ENCODE results near the gene MAPK9.
"Not testable (repeated sequence)": the region's sequence is repeated elsewhere in the genome, so short reads cannot be mapped to it uniquely, and the experiment has no call there.

MAPK9 gene

DNA sequence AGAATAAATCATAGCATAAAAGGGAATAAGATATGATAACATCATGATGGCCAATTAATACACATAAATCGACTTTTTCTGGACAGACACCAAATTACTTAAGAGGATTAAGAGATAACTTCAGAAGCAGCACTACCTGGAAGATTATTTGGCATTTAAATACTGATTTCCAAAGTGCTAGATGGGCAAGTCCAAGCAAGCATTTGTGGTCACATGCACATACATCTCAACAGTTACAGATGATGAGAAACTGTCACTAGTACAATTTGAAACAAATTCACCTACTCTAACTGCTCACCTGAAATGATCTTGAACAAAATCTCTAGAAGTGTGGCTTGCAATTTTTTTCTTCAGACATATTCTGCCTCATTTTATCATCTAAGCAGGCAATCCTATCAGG, 56.0 kb downstream of the MAPK9 start:
- DNase-seq = no peak

DNA sequence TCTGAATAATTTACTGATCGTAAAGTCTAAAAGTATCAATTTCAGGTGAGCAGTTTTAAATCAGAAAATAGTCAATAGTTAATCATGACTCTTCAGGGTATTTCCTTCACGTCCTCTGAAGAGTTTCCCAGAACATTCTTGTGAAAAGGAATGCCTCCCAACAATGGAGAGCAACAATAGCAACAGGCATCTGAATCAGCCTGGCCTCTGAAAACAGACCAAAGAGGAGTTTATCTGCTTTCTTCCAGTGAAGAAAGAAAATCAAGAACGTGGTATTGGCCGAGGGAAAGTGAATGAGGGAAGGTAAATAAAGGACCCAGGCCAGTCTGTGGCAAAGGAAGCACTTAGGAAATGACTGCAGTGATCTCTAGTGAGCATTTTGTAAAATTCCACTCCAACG, 56.8 kb downstream of the MAPK9 start:
- DNase-seq = no peak

DNA sequence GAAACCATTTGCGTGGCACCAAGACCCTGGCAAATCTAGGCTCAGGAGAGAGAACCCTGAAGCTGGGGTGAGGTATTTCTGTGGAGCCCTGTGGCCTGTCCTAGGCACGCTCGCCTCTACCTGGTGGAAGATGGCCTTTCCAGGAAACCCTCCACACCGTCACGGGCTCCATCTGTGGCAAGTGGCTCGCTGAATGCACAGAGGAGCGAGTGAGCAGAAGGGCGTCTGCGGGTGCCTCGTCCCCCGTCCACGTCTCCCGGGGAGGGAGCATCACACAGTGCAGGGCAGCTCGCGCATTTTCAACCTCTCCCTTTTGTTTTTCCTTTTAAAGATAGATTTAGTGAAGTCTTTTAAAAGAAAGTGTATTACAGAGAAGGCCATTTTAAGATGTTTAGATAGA, 57.6 kb downstream of the MAPK9 start:
- no peak for DNase-seq

DNA sequence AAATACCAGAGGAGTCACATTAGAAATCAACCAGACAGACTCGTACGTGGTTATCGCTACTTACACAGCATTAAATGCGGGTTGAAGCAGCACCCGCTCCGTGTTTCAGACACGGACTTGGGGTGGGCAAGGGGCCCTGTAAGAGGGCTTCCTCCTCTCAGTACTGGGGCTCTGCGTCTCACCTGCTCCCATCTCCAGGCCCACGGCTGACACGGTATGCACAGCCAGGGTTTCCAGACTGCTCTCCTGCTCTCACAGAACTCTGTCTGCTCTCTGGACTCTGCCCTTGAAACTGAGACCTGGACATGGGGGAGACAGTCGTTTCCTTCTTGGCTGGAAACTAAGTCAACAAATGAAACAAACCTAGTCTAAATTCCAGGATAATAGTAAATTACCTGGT, 58.2 kb downstream of the MAPK9 start:
- no peak for DNase-seq

DNA sequence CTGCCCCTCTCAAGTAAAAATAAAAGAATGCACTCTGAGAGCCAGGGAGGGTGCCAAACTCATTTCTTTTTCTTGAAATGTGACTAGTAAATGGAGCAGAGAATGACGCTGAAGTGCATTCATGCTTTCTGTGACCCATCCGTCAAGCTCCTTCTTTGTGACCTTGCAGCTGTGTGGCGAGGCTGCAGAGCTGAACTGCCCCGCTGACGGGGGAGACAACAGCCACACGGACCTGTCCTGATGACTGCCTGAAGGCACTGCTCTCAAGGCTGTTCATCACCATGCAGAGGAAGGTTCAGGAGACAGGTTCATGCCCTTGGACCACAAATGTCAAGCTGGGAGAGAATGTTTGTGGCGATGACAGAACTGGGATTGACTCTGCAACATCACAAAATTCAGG, 61.9 kb downstream of the MAPK9 start:
- DNase-seq = no peak

DNA sequence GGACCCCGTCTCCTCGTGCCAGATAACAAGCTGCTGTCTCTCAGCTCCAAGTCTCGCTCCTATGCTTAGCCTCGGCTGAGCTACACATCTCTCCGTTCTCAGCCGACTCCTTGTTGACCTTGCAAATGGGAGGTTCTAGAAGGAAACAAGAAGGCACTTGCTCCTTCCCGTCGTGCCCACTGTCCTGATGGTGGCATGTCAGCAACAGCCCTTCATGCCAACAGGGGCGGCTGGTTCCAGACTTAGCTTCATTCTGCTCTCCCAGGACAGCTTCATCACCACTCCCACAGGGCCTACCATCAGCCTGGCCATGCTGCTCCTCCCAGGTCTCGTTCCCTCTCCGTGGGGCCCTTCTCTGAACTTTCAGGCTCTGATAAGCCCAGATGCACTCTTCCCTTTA, 69.8 kb downstream of the MAPK9 start:
- DNase-seq = no peak

DNA sequence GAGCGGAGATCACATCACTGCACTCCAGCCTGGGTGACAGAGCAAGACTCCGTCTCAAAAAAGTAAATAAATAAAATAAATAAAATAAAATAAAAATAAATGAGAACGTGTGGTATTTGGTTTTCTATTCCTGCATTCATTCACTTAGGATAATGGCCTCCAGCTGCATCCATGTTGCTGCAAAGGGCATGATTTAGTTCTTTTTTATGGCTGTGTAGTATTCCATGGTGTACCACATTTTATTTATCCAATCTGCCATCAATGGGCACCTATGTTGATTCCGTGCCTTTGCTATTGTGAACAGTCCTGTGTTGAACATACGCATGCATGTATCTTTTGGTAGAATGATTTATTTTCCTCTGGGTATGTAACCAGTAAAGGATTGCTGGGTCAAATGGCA, 74.1 kb downstream of the MAPK9 start:
- no peak for DNase-seq

DNA sequence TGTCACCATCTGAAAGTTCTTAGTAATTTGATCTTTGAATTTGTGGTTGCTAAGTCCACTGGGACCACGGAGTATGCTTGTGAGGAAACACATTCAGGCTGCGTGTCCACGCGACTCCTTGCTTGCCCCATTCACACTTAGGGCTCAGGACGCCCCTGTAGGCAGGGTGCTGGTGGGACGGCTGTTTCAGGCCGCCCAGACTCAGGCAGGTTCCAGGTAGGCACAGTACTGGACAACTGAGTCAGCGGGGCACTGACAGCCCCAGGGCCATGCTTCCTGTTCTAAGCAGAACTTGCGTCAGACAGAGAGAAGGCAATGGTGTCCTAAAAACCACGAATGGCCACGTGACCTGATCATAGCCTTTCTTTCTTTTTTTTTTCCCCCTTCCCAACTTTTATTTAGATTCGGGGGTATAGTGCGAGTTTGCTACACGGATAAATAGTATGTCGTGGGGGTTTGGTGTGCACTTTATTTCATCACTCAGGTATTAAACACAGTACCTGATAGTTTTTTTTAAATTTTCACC, 75.2 kb downstream of the MAPK9 start:
- no peak for DNase-seq

DNA sequence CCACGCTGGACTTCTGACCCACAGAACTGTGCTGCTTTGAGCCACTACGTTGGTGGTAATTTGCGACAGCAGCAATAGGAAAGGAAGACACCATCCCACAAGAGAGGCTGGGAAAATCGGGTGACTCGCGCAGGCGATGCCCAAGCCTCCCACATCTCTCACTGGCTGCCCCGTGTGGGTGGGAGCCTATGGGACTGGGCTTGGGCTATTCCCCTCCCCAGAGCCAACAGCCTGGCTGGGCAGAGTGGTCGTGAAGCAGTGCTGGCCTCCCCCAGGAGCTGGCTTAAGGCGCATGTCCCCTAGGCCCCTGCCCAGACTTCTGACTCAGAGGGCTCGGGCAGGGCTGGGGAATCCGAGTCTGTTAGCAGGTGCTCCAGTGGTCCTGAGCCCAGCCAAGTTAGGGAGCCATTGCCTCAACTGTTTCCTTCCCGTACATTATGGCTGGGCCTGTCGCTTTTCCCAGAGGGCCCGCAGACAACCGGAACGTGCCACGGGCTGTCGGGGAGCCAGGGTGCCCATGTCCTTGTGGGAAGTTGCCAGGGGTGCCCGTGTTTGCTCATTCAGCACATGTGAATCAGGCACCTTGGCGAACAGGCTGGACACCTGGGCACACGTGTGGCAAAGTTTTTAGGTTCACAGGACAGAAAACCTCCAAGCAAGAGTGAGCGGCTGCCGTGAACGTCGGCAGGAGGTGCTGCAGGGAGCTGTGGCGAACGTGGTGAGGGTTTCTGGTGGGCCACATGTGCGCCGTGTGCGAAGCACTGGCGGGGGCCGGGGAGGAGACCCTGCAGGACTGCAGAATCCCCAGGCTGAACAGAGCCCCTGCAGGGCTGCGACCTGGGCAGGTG, 75.9 kb downstream of the MAPK9 start:
- no peak for DNase-seq

DNA sequence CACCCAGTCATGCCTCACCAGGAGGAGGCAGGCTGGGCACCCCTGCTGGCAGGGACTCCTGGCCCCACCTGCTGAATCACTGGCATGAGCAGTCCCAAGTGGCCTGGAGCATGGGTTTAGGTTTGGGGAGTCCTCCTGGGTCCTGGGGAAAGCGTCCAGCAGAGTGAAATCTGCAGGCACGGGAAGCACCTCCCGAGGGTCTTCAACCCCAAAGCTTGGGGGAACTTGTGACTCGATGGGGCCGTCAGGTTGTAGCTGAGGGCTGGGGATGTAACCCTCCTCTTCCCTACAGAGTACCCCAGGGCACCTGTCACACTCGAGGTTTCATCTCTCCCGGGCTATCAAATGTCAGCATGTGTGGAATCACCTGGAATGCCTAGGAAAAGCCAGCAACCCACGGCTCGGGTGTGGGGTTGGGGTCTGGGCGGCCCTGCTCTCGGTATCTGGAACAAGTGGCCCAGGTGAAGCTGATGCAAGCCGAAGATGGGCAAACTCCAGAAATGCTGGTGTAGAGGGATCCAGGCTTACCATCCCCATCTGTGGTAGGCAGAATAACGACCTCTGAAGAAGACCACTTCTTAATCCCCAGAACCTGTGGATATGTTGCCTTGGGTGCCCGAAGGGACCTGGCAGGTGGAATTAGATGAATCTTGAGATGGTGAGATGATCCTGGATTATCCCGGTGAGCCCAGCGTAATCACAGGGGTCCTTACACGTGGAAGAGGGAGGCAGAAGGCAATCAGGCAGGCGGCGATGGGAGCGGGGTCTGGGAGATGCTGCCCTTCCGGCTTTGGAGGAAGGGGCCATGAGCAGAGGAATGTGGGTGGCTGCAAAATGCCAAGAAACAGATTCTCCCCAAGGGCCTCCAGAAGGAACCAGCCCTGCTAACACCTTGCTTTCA, 76.8 kb downstream of the MAPK9 start:
- no peak for DNase-seq

DNA sequence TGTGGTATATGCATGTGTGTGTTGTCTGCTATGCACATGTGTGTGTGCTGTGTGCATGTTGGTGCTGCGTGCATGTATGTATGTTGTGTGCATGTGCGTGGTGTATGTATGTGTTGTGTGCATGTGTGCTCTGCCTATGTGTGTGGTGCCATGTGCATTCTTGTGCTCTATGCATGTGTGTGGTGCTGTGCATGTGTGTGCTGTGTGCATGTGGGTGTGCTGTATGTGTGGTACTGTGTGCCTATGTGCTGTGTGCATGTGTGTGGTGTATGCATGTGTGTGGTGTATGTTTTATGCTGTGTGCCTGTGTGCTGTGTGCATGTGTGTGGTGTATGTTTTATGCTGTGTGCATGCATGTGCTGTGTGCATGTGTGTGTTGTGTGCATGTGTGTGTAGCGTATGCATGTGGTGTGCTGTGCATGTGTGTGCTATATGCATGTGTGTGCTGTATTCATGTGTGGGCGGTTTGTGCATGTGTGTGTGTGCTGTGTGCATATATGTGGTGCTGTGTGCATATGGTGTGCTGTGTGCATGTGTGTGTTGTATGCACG, 78.2 kb downstream of the MAPK9 start:
- DNase-seq = no peak

DNA sequence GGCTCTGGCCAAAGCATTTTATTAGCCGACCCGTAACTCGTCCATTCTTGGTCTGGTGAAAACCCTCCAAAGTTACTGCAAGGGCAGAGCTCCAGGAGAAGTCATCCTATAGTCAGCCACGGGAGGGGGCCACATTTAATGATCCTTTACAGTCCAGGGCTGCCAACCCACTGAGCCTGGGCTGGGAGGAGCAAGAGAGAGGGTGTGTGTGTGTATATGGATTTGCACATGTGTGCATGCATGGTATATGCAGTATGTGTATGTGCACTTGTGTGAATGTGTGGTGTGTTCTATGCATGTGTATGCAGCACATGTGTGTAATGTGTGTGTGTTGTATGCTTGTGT, 78.7 kb downstream of the MAPK9 start:
- no peak for DNase-seq

DNA sequence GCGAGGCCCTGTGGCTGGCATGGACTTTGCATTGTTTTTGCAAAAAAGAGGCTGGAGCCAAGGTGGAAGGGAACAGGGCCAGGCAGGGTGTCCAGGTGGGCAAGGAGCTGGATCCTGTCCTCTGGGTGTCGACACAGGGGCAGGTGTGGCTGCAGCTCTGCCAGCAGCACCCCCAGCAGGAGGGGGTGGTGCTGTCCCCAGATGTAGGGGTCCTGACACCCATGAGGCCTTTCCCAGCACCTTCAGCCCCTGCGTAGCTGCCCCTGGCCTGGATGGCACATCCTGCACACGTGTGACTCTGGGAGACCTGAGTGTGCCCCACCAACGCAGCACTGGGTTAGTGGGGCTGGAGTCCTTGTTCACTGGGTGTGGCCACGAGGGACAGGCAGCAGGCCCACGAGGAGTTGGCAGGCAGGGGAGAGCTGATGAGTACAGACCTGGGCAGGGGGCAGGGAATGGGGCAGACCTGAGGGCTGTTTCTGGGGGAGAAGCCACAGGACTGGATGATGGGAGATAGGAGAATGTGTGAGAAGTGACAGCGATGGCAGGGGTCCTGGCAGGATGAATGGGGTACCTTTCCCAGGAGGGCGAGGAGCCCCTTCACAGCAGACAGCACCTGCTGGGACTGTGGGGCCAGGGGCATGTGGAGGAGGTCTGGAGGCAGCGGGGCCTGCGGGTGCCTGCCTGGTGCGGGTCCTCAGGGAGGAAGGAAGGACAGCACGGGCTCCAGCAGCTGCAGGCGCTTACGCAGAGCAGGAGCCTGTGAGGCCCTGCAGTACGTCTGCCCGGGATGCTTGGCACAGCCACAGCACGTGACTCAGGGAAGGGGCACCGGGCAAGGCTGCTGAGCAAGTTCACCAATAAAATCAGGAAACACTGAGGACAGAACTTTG, 79.3 kb downstream of the MAPK9 start:
- peak in 6 of 58 donors; percentile 12 to 33 (median 24) for DNase-seq

DNA sequence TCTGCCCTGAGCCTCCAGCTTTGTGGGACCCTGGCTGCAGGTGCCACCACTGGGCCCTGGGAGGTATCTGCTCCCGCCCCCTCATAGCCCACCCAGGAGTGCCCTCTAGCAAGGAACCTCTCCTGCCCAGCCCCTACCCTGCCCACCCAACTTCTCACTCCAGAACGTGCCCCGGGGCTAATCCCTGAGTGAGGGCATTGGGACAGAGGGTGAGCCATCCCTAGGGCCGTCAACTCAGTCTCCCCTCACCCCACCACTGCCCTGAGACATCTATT, 80.2 kb downstream of the MAPK9 start:
- DNase-seq = no peak

DNA sequence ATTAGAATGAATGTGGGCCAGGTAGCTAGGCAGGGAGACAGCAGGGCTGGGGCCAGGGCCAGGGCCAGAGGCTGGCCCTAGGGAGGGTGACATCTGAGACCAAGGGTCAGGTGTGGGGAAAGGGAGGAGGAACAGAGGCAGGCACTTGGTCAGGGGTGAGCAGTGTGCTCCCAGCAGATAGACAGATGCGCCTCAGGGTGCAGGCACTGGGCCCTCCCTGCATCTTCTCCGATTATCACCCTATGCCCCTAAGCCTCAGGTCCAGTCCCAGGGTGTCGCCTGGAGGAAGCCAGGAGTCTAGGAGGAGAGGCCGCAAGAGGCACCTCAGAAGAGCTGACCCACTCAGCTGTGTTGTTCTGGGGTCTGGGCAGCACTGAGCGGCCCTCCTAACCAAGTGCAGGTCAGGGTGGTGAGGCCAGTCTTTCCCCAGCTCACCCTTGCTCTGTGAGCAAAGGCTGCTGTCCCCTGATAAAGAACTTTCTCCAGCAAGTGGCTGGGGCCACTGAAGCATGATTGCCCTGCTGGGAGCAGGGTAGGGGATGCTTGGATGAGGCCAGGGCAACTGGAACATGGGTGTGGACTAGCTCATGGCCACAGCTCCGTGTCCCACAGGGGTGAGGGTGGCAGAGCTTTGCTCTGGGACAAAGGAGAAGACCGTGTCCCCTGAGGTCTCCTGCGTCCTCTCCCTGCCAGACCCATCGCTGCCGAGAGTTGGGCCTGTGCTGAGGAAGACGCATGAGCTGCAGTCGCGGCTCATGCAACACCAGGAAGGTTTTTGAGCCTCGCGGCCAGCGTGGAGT, 80.7 kb downstream of the MAPK9 start:
- DNase-seq = no peak

DNA sequence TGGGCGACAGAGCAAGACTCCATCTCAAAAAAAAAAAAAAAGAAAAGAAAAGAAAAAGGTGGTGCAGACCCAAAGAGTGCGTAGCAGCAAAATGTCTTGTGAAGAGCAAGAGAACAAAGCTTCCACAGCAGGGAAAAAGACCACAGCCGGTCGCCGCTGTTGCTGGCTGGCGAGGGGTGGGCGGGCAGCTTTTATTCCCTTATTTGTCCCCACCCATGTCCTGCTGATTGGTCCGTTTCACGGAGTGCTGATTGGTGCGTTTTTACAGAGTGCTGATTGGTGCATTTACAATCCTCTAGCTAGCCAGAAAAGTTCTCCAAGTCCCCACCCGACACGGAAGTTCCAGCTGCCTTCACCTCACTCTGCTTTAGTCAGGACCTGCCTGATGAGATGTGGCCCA, 81.8 kb downstream of the MAPK9 start:
- DNase-seq = not testable (repeated sequence)

DNA sequence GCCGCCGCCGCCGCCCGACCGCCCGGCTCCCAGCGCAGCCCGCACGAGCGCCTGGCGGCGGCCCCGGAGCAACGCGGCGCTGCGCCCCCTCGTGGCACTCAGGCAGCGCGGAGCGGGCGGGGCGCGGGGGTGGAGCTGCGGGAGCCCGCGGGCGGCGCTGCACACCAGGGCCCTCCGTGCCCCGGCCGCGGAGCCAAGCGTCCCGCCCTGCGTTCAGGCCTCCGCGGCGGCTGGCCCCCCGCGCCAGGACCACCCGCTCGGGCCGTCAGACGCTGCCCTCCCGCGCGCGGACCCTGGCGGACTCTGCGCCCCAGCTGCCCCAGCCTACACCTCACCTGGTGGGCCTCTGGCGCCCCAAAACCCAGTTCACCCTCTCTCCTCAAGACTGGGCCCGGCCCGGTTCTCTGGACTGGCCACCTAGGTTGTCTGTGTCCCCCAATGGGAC, 82.7 kb downstream of the MAPK9 start, which contains the start of gene RASGEF1C:
TSS of gene RASGEF1C (minus strand) at position 75 of the 445 bp plus-strand sequence. CDS start 71,159 bp downstream, outside the sequence.
- DNase-seq = peak in 35 of 58 donors; percentile 22 to 70 (median 46)

DNA sequence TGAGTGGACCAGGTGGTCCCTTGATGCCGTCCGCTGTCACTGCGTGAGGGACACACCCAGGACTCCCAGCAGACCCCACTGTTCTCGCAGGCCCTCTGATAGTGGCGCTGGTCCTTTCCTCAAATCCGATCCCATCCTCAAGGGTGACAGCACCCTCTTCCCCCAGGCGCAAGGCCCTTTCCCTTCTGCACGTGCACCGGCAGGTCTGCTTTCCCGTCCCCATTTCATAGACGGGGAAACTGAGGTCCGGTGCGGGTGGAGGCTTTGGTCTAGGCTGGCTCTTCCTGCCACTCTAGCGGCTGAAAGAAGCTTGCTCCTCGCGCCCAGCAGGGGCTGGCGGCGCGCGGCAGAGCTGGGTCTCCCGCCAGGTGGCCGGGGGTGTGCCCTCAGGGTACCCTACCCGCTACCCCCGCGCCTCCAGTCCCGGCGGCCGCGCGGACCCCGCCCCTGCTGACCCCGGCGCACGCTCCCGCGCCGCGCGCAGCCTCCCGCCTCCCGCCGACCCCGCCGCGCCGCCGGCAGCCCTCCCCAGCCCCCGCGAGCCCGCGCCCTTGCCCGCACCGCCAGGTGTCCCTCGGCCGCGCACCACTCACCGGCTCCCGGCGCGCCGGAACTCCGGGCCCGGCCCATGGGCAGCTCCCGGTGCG, 83.3 kb downstream of the MAPK9 start:
- DNase-seq = peak in 6 of 58 donors; percentile 37 to 64 (median 54)

DNA sequence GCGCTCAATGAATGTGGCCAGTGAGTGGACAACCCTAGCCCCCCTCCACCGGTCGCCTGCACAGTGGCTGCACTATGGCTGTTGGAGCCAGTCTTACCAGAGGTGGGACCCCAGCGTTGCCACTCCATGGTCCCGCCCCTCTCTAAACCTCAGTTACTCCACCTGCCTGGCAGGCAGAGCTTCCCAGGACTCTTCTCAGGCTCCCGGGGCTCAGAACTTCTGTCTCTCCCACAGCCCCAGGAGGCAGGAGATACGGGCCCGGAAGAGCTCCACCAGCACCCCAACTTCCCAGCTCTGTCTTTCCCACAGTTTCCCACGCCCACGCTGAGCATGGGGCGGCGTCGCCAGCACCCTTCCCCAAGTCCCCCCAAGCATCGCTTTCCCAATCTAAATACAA, 83.8 kb downstream of the MAPK9 start:
- no peak for DNase-seq

DNA sequence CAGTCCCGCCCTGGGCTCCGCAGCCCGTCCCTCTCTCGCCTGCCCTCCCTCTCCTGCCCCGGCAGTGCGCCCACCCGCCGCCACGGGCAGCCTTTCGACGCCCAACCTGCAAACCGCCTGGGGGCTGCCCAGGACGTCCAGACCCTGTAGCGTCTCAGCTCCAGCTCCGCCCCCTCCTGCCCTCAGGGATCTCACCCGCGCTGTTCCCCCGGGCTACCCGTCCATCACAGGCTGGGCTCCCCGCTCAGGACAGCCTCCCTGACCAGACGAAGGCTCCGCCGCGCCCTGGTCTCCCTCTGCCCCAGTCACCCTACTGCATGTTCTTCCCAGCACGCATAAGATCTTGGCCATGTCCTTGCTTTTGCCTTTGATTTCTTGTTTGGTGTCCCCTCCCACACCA, 84.3 kb downstream of the MAPK9 start:
- no peak for DNase-seq
